GM12878 (cell line): ENCODE measurements around the gene NEK1. TPM values are rescaled to one million over a fixed set of nuclear protein-coding genes. Genes with fewer than 3 reads are reported as not detected.

Source experiments
- ATAC-seq: fragments of 200-7000 bp; cut with Tn5 transposase; 3 replicates; pipeline ENCODE4 v1.9.1; 2020; ENCODE audit warnings: mild to moderate bottlenecking, moderate library complexity
- BruUV-seq: library from RNA; stranded (reverse); fragments of 400-500 nt; replicated peaks from 2 replicates; lab custom pipeline; 2021; lab: Mats Ljungman, UMichigan
- CTCF ChIA-PET: fragments of 300-600 bp; sonication (Branson Sonifier 250); formaldehyde crosslinking; extraction: SDS; loops from one replicate; lab custom pipeline; 2021; ENCODE audit warnings: inconsistent platforms; lab: Yijun Ruan, JAX
- POLR2A ChIA-PET: fragments of 350-600 bp; formaldehyde crosslinking; extraction: SDS; loops from one replicate; lab custom pipeline; 2021; ENCODE audit warnings: inconsistent platforms; lab: Charles Lee
- RAD21 ChIA-PET: fragments of 300-600 bp; sonication (Branson Sonifier 250); formaldehyde crosslinking; loops from one replicate; lab custom pipeline; 2023; ENCODE audit warnings: antibody characterized with exemption; ENCODE audit not compliant: unreplicated experiment; lab: Charles Lee
- SMC1A ChIA-PET: fragments of 300-600 bp; sonication (Branson Sonifier 250); formaldehyde crosslinking; loops from one replicate; lab custom pipeline; 2023; ENCODE audit not compliant: unreplicated experiment, uncharacterized antibody; lab: Charles Lee
- DNase-seq: peaks from one replicate; pipeline ENCODE4 v3.0.0-alpha.2; 2011; ENCODE audit warnings: low read depth, low spot score
- FAIRE-seq: peaks from 3 replicates; lab custom pipeline; 2011; peaks lifted over from hg19 to GRCh38; lab: Jason Lieb, UNC
- H2AFZ ChIP-seq: 2 replicates; pipeline ENCODE4 v1.6.0; 2011; ENCODE audit warnings: low read depth, low read length, control low read depth; ENCODE audit not compliant: control insufficient read depth
- H3K27ac ChIP-seq: 2 replicates; pipeline ENCODE4 v1.5.1; 2011; ENCODE audit warnings: control low read depth; ENCODE audit not compliant: control insufficient read depth, insufficient read depth
- H3K27me3 ChIP-seq, 2 experiments: replicated peaks in 1 of 2; 2 replicates each; pipeline versions ENCODE4 v1.6.0 to v1.6.1; 2011; ENCODE audit warnings: low read length in 1 of 2; ENCODE audit not compliant: control insufficient read depth in 2 of 2, insufficient read depth in 2 of 2
- H3K36me3 ChIP-seq, 2 experiments: 2 replicates each; pipeline ENCODE4 v1.5.1; 2011; ENCODE audit warnings: low read length in 1 of 2; ENCODE audit not compliant: control insufficient read depth in 2 of 2, insufficient read depth in 2 of 2
- H3K4me1 ChIP-seq: 2 replicates; pipeline ENCODE4 v1.6.1; 2011; ENCODE audit warnings: mild to moderate bottlenecking, low read length, moderate library complexity, mixed read lengths; ENCODE audit not compliant: control insufficient read depth, insufficient read depth
- H3K4me2 ChIP-seq: 2 replicates; pipeline ENCODE4 v1.6.0; 2011; ENCODE audit warnings: control low read depth; ENCODE audit not compliant: control insufficient read depth, insufficient read depth
- H3K4me3 ChIP-seq: fragments of 200-600 bp; sonication (generic); 2 replicates; pipeline ENCODE4 v1.5.1; 2016
- H3K79me2 ChIP-seq: 2 replicates; pipeline ENCODE4 v1.6.0; 2011; ENCODE audit warnings: low read length; ENCODE audit not compliant: control insufficient read depth, insufficient read depth
- H3K9ac ChIP-seq: 2 replicates; pipeline ENCODE4 v1.8.0; 2011; ENCODE audit warnings: low read length, control low read depth, mixed read lengths; ENCODE audit not compliant: control insufficient read depth, insufficient read depth
- H3K9me3 ChIP-seq: replicated peaks from 3 replicates; pipeline ENCODE4 v1.5.1; 2011; ENCODE audit warnings: mild to moderate bottlenecking, low read length; ENCODE audit not compliant: control insufficient read depth, insufficient read depth
- H4K20me1 ChIP-seq: 2 replicates; pipeline ENCODE4 v1.6.0; 2011; ENCODE audit not compliant: control insufficient read depth, insufficient read depth
- CBFB ChIP-seq: IDR thresholded peaks from 2 replicates; pipeline ENCODE4 v1.6.1; 2016; ENCODE audit warnings: antibody characterized with exemption, low read depth
- CEBPB ChIP-seq, 2 experiments: fragments of 150-350 bp in 1 of 2; IDR thresholded peaks; 2 replicates each; pipeline ENCODE4 v1.6.1; 2012 to 2014; ENCODE audit warnings: low read depth in 2 of 2, low read length in 2 of 2, borderline replicate concordance in 1 of 2, inconsistent platforms in 1 of 2
- DPF2 ChIP-seq: fragments of 450-650 bp; IDR thresholded peaks from 2 replicates; pipeline ENCODE4 v1.6.1; 2017; ENCODE audit warnings: mild to moderate bottlenecking
- ETV6 ChIP-seq, 2 experiments: fragments of 450-650 bp in 1 of 2; IDR thresholded peaks in 1 of 2; conservative IDR thresholded peaks in 1 of 2; 2 replicates each; pipeline ENCODE4 v1.6.1; 2014; ENCODE audit warnings: antibody characterized with exemption in 1 of 2, borderline replicate concordance in 1 of 2, low read depth in 1 of 2, mild to moderate bottlenecking in 1 of 2, moderate library complexity in 1 of 2
- FOS ChIP-seq: IDR thresholded peaks from 3 replicates; pipeline ENCODE4 v1.6.1; 2011; ENCODE audit warnings: borderline replicate concordance; ENCODE audit not compliant: insufficient read length; ENCODE audit errors: extremely low read depth
- NBN ChIP-seq: fragments of 450-650 bp; IDR thresholded peaks from 2 replicates; pipeline ENCODE4 v1.6.1; 2016
- NR2C1 ChIP-seq: fragments of 450-650 bp; IDR thresholded peaks from 2 replicates; pipeline ENCODE4 v1.6.1; 2017; ENCODE audit warnings: antibody characterized with exemption, mild to moderate bottlenecking, moderate library complexity
- POLR2AphosphoS2 ChIP-seq: IDR thresholded peaks from 2 replicates; pipeline ENCODE4 v1.6.1; 2011; ENCODE audit warnings: low read depth, mild to moderate bottlenecking, low read length, improper control_type of control experiment, moderate library complexity
- SUZ12 ChIP-seq: fragments of 200-600 bp; sonication (generic); IDR thresholded peaks from one replicate; pipeline ENCODE4 v1.6.1; 2018; ENCODE audit warnings: antibody characterized with exemption, mild to moderate bottlenecking; ENCODE audit not compliant: unreplicated experiment
- ZSCAN29 ChIP-seq: fragments of 450-650 bp; IDR thresholded peaks from 2 replicates; pipeline ENCODE4 v1.6.1; 2017; ENCODE audit warnings: mild to moderate bottlenecking, moderate library complexity
- WGBS: methylation state at CpG from one replicate; pipeline ENCODE4 v1.1.6; 2016; ENCODE audit warnings: low lambda C conversion rate; ENCODE audit not compliant: insufficient replicate concordance, insufficient coverage; ENCODE audit errors: missing lambda C conversion rate; 5-methylcytosine and 5-hydroxymethylcytosine counted together
- in situ Hi-C: fragments of 300-500 bp; cut with MboI; formaldehyde crosslinking; loops from 9 replicates; pipeline ENCODE4 v1.14.3; 2018; ENCODE audit warnings: mixed read lengths
- intact Hi-C: fragments of 100-400 bp; cut with micrococcal nuclease; formaldehyde crosslinking; loops from one replicate; pipeline ENCODE4 v1.14.2; 2022; ENCODE audit not compliant: unreplicated experiment
- polyA plus RNA-seq, 11 experiments: library from polyadenylated mRNA; depleted of rRNA in 4 of 11; unstranded in 6 of 11; stranded (reverse) in 5 of 11; fragments of >200 nt; fragmentation: Nextera tagmentation in 4 of 11; fragmentation: Illumina TruSeq in 1 of 11; extraction: Ambion mirVana in 4 of 11; extraction: Trizol in 1 of 11; gene quantifications; 1 replicate in 1 of 11; 2 replicates in 10 of 11; pipeline versions ENCODE4 v1.2.1 to v1.2.3, GENCODE V29; 2011 to 2016; ENCODE audit warnings: inconsistent platforms in 2 of 11, missing spikeins in 2 of 11, low read depth in 1 of 11
- total RNA-seq, 4 experiments: library from RNA; depleted of rRNA in 3 of 4; stranded (reverse); fragments of >200 nt in 3 of 4; fragmentation: Illumina TruSeq in 1 of 4; extraction: Trizol in 1 of 4; gene quantifications; 2 replicates each; pipeline versions ENCODE4 v1.2.1 to v1.2.3, GENCODE V29; 2013 to 2021
- TF ChIP-seq, protein P1 (sequence below): fragments of 150-350 bp; IDR thresholded peaks from 2 replicates; pipeline ENCODE4 v1.6.1; 2014; ENCODE audit warnings: mild to moderate bottlenecking, low read depth, low read length
- TF ChIP-seq, protein P2 (sequence below): fragments of 450-650 bp; IDR thresholded peaks from 2 replicates; pipeline ENCODE4 v1.6.1; 2017; ENCODE audit warnings: antibody characterized with exemption, mild to moderate bottlenecking, moderate library complexity
- TF ChIP-seq, protein P3 (sequence below): fragments of 150-350 bp; IDR thresholded peaks from 2 replicates; pipeline ENCODE4 v1.6.1; 2016; ENCODE audit warnings: low read depth, low read length

NEK1 gene
- total and polyA plus RNA-seq, 10 of the 15 experiments (the other 5 are each of a cell fraction or from before 2014, with no cell fraction given): 4.9 to 16.1 (median 7.5) TPM

DNA sequence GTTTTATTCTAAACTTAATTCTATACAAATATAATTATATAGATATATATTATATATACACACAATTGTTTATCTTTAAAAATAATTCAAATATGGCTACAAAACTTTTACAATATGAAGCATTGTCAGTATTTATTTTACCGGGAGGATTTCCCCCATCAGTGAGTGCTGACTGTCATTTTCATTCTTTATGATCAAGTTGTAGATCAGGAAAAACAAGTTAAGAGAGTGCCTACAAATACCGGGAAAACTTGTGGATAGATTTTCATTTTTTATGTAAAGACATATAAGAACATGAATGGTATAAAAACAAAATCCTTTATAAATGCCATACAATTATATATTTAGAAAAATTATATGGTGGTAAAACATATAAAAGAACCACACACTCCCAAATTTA is 45.8 kb upstream of the NEK1 start:
- DNase-seq: no peak
- Histone ChIP-seq H3K4me1 (peaks cover 3% of the 10 kb centered on the region), H3K27me3 (no peaks in the 10 kb centered on the region), H3K4me2 (no peak overlapping the region), H3K9ac (no peak overlapping the region), H3K4me3 (no peak overlapping the region), H3K9me3 (no peaks in the 10 kb centered on the region), H4K20me1 (no peaks in the 10 kb centered on the region), H2AFZ (no peak overlapping the region)
- ChIA-PET RAD21 (interaction anchor here (2.6 to 4.9 kb wide), 4 partner anchors 17 to 46 kb away, joined by 5 to 35 read pairs (median 33); partner anchors contain the start of genes CLCN3 and NEK1), POLR2A (interaction anchor here (1.8 to 4.0 kb wide), 2 partner anchors 37 to 45 kb away, joined by 9 to 26 read pairs; partner anchors contain the start of genes CLCN3 and NEK1), CTCF (interaction anchor here (1.3 to 4.6 kb wide), 3 partner anchors 28 to 45 kb away, joined by 3 to 37 read pairs (median 25); partner anchors contain the start of genes CLCN3 and NEK1)
- intact Hi-C loops (no loop called here), in situ Hi-C loops (no loop called here)
- FAIRE-seq: no peak
- no peak for ATAC-seq
- TF ChIP-seq CEBPB (IDR thresholded peaks at IDR 0.05; ENCODE audit: borderline replicate concordance in 1 of 2, low read depth in 2 of 2, low read length in 2 of 2): no peak
- no peak for TF ChIP-seq SUZ12
- TF ChIP-seq POLR2AphosphoS2: no peak
- TF ChIP-seq, protein P1, sequence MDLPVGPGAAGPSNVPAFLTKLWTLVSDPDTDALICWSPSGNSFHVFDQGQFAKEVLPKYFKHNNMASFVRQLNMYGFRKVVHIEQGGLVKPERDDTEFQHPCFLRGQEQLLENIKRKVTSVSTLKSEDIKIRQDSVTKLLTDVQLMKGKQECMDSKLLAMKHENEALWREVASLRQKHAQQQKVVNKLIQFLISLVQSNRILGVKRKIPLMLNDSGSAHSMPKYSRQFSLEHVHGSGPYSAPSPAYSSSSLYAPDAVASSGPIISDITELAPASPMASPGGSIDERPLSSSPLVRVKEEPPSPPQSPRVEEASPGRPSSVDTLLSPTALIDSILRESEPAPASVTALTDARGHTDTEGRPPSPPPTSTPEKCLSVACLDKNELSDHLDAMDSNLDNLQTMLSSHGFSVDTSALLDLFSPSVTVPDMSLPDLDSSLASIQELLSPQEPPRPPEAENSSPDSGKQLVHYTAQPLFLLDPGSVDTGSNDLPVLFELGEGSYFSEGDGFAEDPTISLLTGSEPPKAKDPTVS: no peak
- TF ChIP-seq FOS: no peak
- no peak for TF ChIP-seq CBFB
- TF ChIP-seq ETV6 (conservative IDR thresholded peaks at IDR 0.05 in 1 of 2, IDR thresholded peaks at IDR 0.05 in 1 of 2; ENCODE audit: borderline replicate concordance in 1 of 2, low read depth in 1 of 2): no peak
- TF ChIP-seq ZSCAN29: no peak
- TF ChIP-seq, protein P2, sequence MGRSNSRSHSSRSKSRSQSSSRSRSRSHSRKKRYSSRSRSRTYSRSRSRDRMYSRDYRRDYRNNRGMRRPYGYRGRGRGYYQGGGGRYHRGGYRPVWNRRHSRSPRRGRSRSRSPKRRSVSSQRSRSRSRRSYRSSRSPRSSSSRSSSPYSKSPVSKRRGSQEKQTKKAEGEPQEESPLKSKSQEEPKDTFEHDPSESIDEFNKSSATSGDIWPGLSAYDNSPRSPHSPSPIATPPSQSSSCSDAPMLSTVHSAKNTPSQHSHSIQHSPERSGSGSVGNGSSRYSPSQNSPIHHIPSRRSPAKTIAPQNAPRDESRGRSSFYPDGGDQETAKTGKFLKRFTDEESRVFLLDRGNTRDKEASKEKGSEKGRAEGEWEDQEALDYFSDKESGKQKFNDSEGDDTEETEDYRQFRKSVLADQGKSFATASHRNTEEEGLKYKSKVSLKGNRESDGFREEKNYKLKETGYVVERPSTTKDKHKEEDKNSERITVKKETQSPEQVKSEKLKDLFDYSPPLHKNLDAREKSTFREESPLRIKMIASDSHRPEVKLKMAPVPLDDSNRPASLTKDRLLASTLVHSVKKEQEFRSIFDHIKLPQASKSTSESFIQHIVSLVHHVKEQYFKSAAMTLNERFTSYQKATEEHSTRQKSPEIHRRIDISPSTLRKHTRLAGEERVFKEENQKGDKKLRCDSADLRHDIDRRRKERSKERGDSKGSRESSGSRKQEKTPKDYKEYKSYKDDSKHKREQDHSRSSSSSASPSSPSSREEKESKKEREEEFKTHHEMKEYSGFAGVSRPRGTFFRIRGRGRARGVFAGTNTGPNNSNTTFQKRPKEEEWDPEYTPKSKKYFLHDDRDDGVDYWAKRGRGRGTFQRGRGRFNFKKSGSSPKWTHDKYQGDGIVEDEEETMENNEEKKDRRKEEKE: no peak
- TF ChIP-seq NBN: no peak
- no peak for TF ChIP-seq NR2C1
- TF ChIP-seq, protein P3, sequence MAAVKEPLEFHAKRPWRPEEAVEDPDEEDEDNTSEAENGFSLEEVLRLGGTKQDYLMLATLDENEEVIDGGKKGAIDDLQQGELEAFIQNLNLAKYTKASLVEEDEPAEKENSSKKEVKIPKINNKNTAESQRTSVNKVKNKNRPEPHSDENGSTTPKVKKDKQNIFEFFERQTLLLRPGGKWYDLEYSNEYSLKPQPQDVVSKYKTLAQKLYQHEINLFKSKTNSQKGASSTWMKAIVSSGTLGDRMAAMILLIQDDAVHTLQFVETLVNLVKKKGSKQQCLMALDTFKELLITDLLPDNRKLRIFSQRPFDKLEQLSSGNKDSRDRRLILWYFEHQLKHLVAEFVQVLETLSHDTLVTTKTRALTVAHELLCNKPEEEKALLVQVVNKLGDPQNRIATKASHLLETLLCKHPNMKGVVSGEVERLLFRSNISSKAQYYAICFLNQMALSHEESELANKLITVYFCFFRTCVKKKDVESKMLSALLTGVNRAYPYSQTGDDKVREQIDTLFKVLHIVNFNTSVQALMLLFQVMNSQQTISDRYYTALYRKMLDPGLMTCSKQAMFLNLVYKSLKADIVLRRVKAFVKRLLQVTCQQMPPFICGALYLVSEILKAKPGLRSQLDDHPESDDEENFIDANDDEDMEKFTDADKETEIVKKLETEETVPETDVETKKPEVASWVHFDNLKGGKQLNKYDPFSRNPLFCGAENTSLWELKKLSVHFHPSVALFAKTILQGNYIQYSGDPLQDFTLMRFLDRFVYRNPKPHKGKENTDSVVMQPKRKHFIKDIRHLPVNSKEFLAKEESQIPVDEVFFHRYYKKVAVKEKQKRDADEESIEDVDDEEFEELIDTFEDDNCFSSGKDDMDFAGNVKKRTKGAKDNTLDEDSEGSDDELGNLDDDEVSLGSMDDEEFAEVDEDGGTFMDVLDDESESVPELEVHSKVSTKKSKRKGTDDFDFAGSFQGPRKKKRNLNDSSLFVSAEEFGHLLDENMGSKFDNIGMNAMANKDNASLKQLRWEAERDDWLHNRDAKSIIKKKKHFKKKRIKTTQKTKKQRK: no peak
- TF ChIP-seq DPF2: no peak
- TF ChIP-seq, all 136 proteins: peak for 0
- Histone ChIP-seq H3K79me2 (peaks cover 32% of the 10 kb centered on the region), H3K36me3 (peaks cover 0 to 6% of the 10 kb centered on the region in 2 experiments; a peak in 2 of 4 replicates), H3K27ac (no peak overlapping the region)
- BruUV-seq: no TSS peak
- SMC1A ChIA-PET: interaction anchor here (1.1 to 4.3 kb wide), 9 partner anchors 8 to 46 kb away, joined by 3 to 28 read pairs (median 8); partner anchors contain the start of genes CLCN3 and NEK1
- WGBS: 96% methylated on average over 2 of the region's 2 CpGs
